PFSK-1 (cell line): ENCODE measurements around the gene VAV2.

Experiments used
- FOXP2 ChIP-seq: optimal IDR thresholded peaks from 2 replicates; pipeline ENCODE3; 2011; ENCODE audit warnings: borderline replicate concordance, control low read depth, inconsistent platforms; ENCODE audit not compliant: insufficient read depth; ENCODE audit errors: extremely low read length, extremely low read depth
- POLR2AphosphoS5 ChIP-seq: IDR thresholded peaks from 2 replicates; pipeline ENCODE4 v1.6.1; 2012; ENCODE audit warnings: low read depth, mild to moderate bottlenecking, control low read depth, low read length, moderate library complexity
- SIN3A ChIP-seq: IDR thresholded peaks from 2 replicates; pipeline ENCODE4 v1.6.1; 2012; ENCODE audit warnings: mild to moderate bottlenecking, low read length, moderate library complexity, borderline replicate concordance; ENCODE audit not compliant: insufficient read depth
- TAF1 ChIP-seq: IDR thresholded peaks from 2 replicates; pipeline ENCODE4 v1.6.1; 2012; ENCODE audit warnings: low read length, control low read depth, borderline replicate concordance; ENCODE audit not compliant: insufficient read depth
- TF ChIP-seq, protein P1 (sequence below), 2 experiments: IDR thresholded peaks; 2 replicates each; pipeline versions ENCODE4 v1.6.1 to v1.8.0; 2011 to 2012; ENCODE audit warnings: low read depth in 2 of 2, low read length in 2 of 2, control low read depth in 1 of 2, inconsistent platforms in 1 of 2, mild to moderate bottlenecking in 1 of 2, moderate library complexity in 1 of 2; ENCODE audit not compliant: insufficient read depth in 1 of 2

DNA sequence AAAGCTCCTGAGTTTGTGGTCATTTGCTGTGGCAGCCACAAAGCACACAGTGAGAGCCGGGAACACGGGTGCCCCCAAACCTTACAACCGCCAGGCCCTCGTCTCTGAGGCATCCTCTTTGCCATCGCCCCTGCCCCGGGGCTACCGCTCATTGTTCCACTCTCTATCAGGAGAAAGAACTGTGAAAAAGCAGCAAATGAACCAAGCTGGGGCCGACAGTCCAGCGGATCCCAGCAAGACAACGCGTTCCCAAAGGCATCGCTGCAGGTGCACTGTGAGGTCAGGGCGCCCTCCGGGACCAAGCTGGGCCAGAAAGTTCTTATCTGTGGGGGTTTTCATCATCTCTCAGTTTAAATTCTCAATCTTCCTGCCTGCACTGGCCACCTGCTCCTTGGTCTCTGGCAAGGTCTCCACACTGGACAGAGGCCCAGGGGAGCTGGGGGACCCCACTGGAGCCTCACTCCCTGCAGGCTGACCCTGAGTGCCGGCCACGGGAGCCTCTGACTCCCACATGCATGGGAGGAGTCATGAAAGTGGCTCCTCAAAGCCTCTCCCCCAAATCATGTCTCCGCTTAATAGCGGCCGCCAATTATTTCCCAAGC, 32.1 kb downstream of the VAV2 start:
- TF ChIP-seq POLR2AphosphoS5: no peak
- TF ChIP-seq TAF1: no peak
- TF ChIP-seq, protein P1, sequence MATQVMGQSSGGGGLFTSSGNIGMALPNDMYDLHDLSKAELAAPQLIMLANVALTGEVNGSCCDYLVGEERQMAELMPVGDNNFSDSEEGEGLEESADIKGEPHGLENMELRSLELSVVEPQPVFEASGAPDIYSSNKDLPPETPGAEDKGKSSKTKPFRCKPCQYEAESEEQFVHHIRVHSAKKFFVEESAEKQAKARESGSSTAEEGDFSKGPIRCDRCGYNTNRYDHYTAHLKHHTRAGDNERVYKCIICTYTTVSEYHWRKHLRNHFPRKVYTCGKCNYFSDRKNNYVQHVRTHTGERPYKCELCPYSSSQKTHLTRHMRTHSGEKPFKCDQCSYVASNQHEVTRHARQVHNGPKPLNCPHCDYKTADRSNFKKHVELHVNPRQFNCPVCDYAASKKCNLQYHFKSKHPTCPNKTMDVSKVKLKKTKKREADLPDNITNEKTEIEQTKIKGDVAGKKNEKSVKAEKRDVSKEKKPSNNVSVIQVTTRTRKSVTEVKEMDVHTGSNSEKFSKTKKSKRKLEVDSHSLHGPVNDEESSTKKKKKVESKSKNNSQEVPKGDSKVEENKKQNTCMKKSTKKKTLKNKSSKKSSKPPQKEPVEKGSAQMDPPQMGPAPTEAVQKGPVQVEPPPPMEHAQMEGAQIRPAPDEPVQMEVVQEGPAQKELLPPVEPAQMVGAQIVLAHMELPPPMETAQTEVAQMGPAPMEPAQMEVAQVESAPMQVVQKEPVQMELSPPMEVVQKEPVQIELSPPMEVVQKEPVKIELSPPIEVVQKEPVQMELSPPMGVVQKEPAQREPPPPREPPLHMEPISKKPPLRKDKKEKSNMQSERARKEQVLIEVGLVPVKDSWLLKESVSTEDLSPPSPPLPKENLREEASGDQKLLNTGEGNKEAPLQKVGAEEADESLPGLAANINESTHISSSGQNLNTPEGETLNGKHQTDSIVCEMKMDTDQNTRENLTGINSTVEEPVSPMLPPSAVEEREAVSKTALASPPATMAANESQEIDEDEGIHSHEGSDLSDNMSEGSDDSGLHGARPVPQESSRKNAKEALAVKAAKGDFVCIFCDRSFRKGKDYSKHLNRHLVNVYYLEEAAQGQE (IDR thresholded peaks at IDR 0.05; ENCODE audit: insufficient read depth in 1 of 2, low read depth in 2 of 2, low read length in 2 of 2): no peak
- no peak for TF ChIP-seq SIN3A
- no peak for TF ChIP-seq FOXP2
